GM21529 (cell line): ENCODE results near the gene SEC22C.

Experiments used
- ATAC-seq: cut with Tn5 transposase; IDR thresholded peaks from one replicate; pipeline ENCODE4 v1.9.1; 2021; ENCODE audit not compliant: unreplicated experiment

Gene SEC22C

GRCh38 chr3:42539871-42540714 is 41.7 kb downstream of the SEC22C start:
- ATAC-seq: no peak

GRCh38 chr3:42537350-42537749 is 44.4 kb downstream of the SEC22C start:
- no peak for ATAC-seq

- no peak for ATAC-seq
These were observed 45.6 kb downstream of the SEC22C start for GRCh38 chr3:42535981-42536784.

GRCh38 chr3:42533161-42533897 is 48.4 kb downstream of the SEC22C start:
- ATAC-seq: no peak

- no peak for ATAC-seq
These were observed 49.5 kb downstream of the SEC22C start for GRCh38 chr3:42532229-42532628.

GRCh38 chr3:42531470-42531869 is 50.3 kb downstream of the SEC22C start:
- no peak for ATAC-seq

GRCh38 chr3:42530073-42530472 is 51.7 kb downstream of the SEC22C start:
- ATAC-seq: no peak

GRCh38 chr3:42529468-42529867 is 52.3 kb downstream of the SEC22C start:
- no peak for ATAC-seq

GRCh38 chr3:42527368-42527917 is 54.3 kb downstream of the SEC22C start:
- ATAC-seq: no peak

- ATAC-seq: peak; percentile 45
These were observed 55.0 kb downstream of the SEC22C start for GRCh38 chr3:42526616-42527367.

- ATAC-seq: no peak
These were observed 55.9 kb downstream of the SEC22C start for GRCh38 chr3:42525736-42526345.

GRCh38 chr3:42525212-42525611 is 56.6 kb downstream of the SEC22C start:
- ATAC-seq: no peak

GRCh38 chr3:42524751-42525150 is 57.0 kb downstream of the SEC22C start:
- ATAC-seq: no peak

GRCh38 chr3:42520906-42521305 is 60.9 kb downstream of the SEC22C start:
- ATAC-seq: no peak

GRCh38 chr3:42520336-42520735 is 61.4 kb downstream of the SEC22C start:
- no peak for ATAC-seq

- ATAC-seq: no peak
These were observed 62.2 kb downstream of the SEC22C start for GRCh38 chr3:42519568-42519962.

- ATAC-seq: no peak
These were observed 62.8 kb downstream of the SEC22C start for GRCh38 chr3:42518800-42519567.

GRCh38 chr3:42517117-42517516 is 64.7 kb downstream of the SEC22C start:
- ATAC-seq: no peak

- ATAC-seq: no peak
These were observed 65.3 kb downstream of the SEC22C start for GRCh38 chr3:42516443-42516842.
